K562 (cell line): ENCODE data around the gene BCL2L12. TPM values are rescaled to one million over a fixed set of nuclear protein-coding genes. Genes with fewer than 3 reads are reported as not detected.

Source experiments
- ARNT ChIP-seq, 2 experiments: fragments of 450-650 bp; IDR thresholded peaks; 2 replicates each; pipeline ENCODE4 v1.6.1; 2016; ENCODE audit warnings: mild to moderate bottlenecking in 1 of 2
- BRD9 ChIP-seq: fragments of 450-650 bp; IDR thresholded peaks from 2 replicates; pipeline ENCODE4 v1.6.1; 2018; ENCODE audit warnings: low read depth; ENCODE audit not compliant: partially characterized antibody
- DNMT1 ChIP-seq: fragments of 450-650 bp; IDR thresholded peaks from 2 replicates; pipeline ENCODE4 v1.6.1; 2016; ENCODE audit warnings: antibody characterized with exemption, mild to moderate bottlenecking
- ELF4 ChIP-seq: fragments of 450-650 bp; formaldehyde crosslinking; IDR thresholded peaks from 2 replicates; pipeline ENCODE4 v1.4.0; 2022; ENCODE audit warnings: missing genetic modification characterization
- FUS ChIP-seq: fragments of 200-400 bp; formaldehyde crosslinking; optimal IDR thresholded peaks from 2 replicates; pipeline ENCODE3; 2017; ENCODE audit warnings: low read depth, low read length
- HCFC1 ChIP-seq: IDR thresholded peaks from 2 replicates; pipeline ENCODE4 v1.6.1; 2012; ENCODE audit warnings: low read depth, low read length, improper control_type of control experiment
- HDGF ChIP-seq: fragments of 450-650 bp; IDR thresholded peaks from 2 replicates; pipeline ENCODE4 v1.6.1; 2016
- HES1 ChIP-seq: fragments of 450-650 bp; IDR thresholded peaks from 2 replicates; pipeline ENCODE4 v1.6.1; 2016; ENCODE audit warnings: low read depth, mild to moderate bottlenecking, moderate library complexity
- HIVEP1 ChIP-seq: fragments of 250-450 bp; sonication (Bioruptor Pico); IDR thresholded peaks from 2 replicates; pipeline ENCODE4 v1.4.0; 2020; ENCODE audit warnings: mild to moderate bottlenecking
- HNRNPK ChIP-seq: fragments of 200-400 bp; formaldehyde crosslinking; IDR thresholded peaks from one replicate; pipeline ENCODE4 v1.6.1; 2018; ENCODE audit warnings: mild to moderate bottlenecking, low read depth, low read length; ENCODE audit not compliant: poor library complexity, severe bottlenecking
- ILF3 ChIP-seq: fragments of 450-650 bp; IDR thresholded peaks from 2 replicates; pipeline ENCODE4 v1.6.1; 2018; ENCODE audit warnings: antibody characterized with exemption, mild to moderate bottlenecking, moderate library complexity, borderline replicate concordance
- MIER1 ChIP-seq: fragments of 450-650 bp; IDR thresholded peaks from 2 replicates; pipeline ENCODE4 v1.6.1; 2016; ENCODE audit warnings: antibody characterized with exemption, mild to moderate bottlenecking, low read depth
- NFXL1 ChIP-seq: fragments of 450-650 bp; formaldehyde crosslinking; IDR thresholded peaks from 2 replicates; pipeline ENCODE4 v1.4.0; 2021; ENCODE audit warnings: mild to moderate bottlenecking
- POLR2H ChIP-seq: IDR thresholded peaks from 2 replicates; pipeline ENCODE4 v1.6.1; 2016; ENCODE audit warnings: missing genetic modification characterization, low read depth, mild to moderate bottlenecking, control low read depth, missing compliant biosample characterization, moderate library complexity
- SETDB1 ChIP-seq: IDR thresholded peaks from one replicate; pipeline ENCODE4 v1.6.1; 2012; ENCODE audit warnings: low read length, control low read depth, inconsistent platforms
- SIX5 ChIP-seq, 2 experiments: IDR thresholded peaks; 2 replicates each; pipeline ENCODE4 v1.6.1; 2011; ENCODE audit warnings: low read length in 2 of 2, borderline replicate concordance in 1 of 2, low read depth in 1 of 2, mild to moderate bottlenecking in 1 of 2, moderate library complexity in 1 of 2; ENCODE audit not compliant: insufficient read depth in 1 of 2
- TBP ChIP-seq: optimal IDR thresholded peaks from 2 replicates; pipeline ENCODE3; 2011; ENCODE audit warnings: low read depth, low read length, improper control_type of control experiment
- TFAM ChIP-seq: fragments of 250-450 bp; sonication (Bioruptor Pico); conservative IDR thresholded peaks from 2 replicates; pipeline ENCODE4 v1.5.0; 2021; ENCODE audit warnings: mild to moderate bottlenecking, moderate library complexity
- TGIF2 ChIP-seq: sonication (generic); formaldehyde crosslinking; IDR thresholded peaks from 2 replicates; pipeline ENCODE4 v1.8.1; 2022; ENCODE audit warnings: mild to moderate bottlenecking, missing genetic modification reagents, moderate library complexity
- THAP12 ChIP-seq: fragments of 250-450 bp; sonication (Bioruptor Pico); IDR thresholded peaks from 2 replicates; pipeline ENCODE4 v1.9.0; 2021; ENCODE audit warnings: mild to moderate bottlenecking, inconsistent platforms
- ZBTB33 ChIP-seq: sonication (generic); formaldehyde crosslinking; IDR thresholded peaks from 2 replicates; pipeline ENCODE4 v1.8.1; 2023; ENCODE audit warnings: mild to moderate bottlenecking, missing genetic modification reagents
- ZFP91 ChIP-seq: sonication (generic); formaldehyde crosslinking; IDR thresholded peaks from 2 replicates; pipeline ENCODE4 v1.8.0; 2022; ENCODE audit warnings: mild to moderate bottlenecking, missing genetic modification reagents
- ZNF143 ChIP-seq: sonication (generic); formaldehyde crosslinking; IDR thresholded peaks from 2 replicates; pipeline ENCODE4 v1.9.0; 2022; ENCODE audit warnings: mild to moderate bottlenecking, missing genetic modification reagents
- ZNF717 ChIP-seq: fragments of 250-450 bp; sonication (Bioruptor Pico); IDR thresholded peaks from 2 replicates; pipeline ENCODE4 v1.5.0; 2021
- polyA plus RNA-seq, 8 experiments: library from polyadenylated mRNA; depleted of rRNA in 4 of 8; stranded (reverse) in 5 of 8; unstranded in 3 of 8; fragments of >200 nt; fragmentation: Nextera tagmentation in 2 of 8; fragmentation: Illumina TruSeq in 1 of 8; extraction: Ambion mirVana in 2 of 8; extraction: Trizol in 1 of 8; gene quantifications; 2 replicates each; pipeline versions ENCODE4 v1.2.1 to v1.2.3, GENCODE V29; 2011 to 2014; ENCODE audit warnings: inconsistent platforms in 1 of 8, missing spikeins in 1 of 8
- total RNA-seq, 7 experiments: library from RNA; depleted of rRNA in 6 of 7; stranded (reverse); fragments of >200 nt in 6 of 7; fragmentation: Illumina TruSeq in 2 of 7; extraction: Trizol in 2 of 7; gene quantifications; 2 replicates each; pipeline versions ENCODE4 v1.2.1 to v1.2.3, GENCODE V29; 2011 to 2021; ENCODE audit warnings: low replicate concordance in 1 of 7

BCL2L12 gene
- total and polyA plus RNA-seq, 9 of the 15 experiments (the other 6 are each of a cell fraction or from before 2014, with no cell fraction given): 7.4 to 263 (median 81.2) TPM

GRCh38 chr19:49665351-49666119 is at the start of gene BCL2L12, which contains the start of gene IRF3 (continued):
- TF ChIP-seq POLR2H (tag): peak; percentile 29
- TF ChIP-seq FUS: no peak
- no peak for TF ChIP-seq ZNF717
- TF ChIP-seq HDGF: no peak
- TF ChIP-seq TGIF2 (CRISPR knock-in tag): no peak
- no peak for TF ChIP-seq BRD9
- no peak for TF ChIP-seq HIVEP1 (CRISPR knock-in tag)
- no peak for TF ChIP-seq ZBTB33
- TF ChIP-seq TBP: peak; percentile 66
- no peak for TF ChIP-seq ARNT (IDR thresholded peaks at IDR 0.05)
- peak; percentile 58 for TF ChIP-seq ELF4 (CRISPR knock-in tag)
- TF ChIP-seq ZNF143 (CRISPR knock-in tag): peak; percentile 79
- TF ChIP-seq HCFC1: no peak
- no peak for TF ChIP-seq ILF3
- TF ChIP-seq THAP12 (CRISPR knock-in tag): no peak
- no peak for TF ChIP-seq DNMT1
- TF ChIP-seq NFXL1 (CRISPR knock-in tag): no peak
- no peak for TF ChIP-seq SETDB1
- no peak for TF ChIP-seq SIX5 (IDR thresholded peaks at IDR 0.05; ENCODE audit: borderline replicate concordance in 1 of 2, insufficient read depth in 1 of 2, low read depth in 1 of 2, low read length in 2 of 2)
- TF ChIP-seq HES1: 0 out of 2 replicates have a peak, but pooled peaks have one; percentile 5
- TF ChIP-seq TFAM: no peak
- no peak for TF ChIP-seq MIER1
- no peak for TF ChIP-seq HNRNPK
- no peak for TF ChIP-seq ZFP91 (CRISPR knock-in tag)
